Stimulated activated CD8-positive, alpha-beta memory T cell treated with anti-CD3 and anti-CD28 coated beads, Interleukin-12 subunit alpha, Interleukin-12 subunit beta, amount 100 ng/mL, for 1 hour (primary cell): ENCODE measurements around the gene SLC35B4.

Experiments used
- DNase-seq: peaks from one replicate; pipeline ENCODE4 v3.0.0-alpha.2; 2020; ENCODE audit warnings: low read depth

SLC35B4 gene

GRCh38 chr7:134290286-134290685 lies 26.4 kb downstream of the SLC35B4 start:
- no peak for DNase-seq

GRCh38 chr7:134289841-134290240 lies 26.9 kb downstream of the SLC35B4 start:
- no peak for DNase-seq

GRCh38 chr7:134289423-134289822 lies 27.3 kb downstream of the SLC35B4 start:
- no peak for DNase-seq

GRCh38 chr7:134287916-134288659 lies 28.6 kb downstream of the SLC35B4 start:
- DNase-seq = no peak

- no peak for DNase-seq
Measured at GRCh38 chr7:134284952-134285351, 31.8 kb downstream of the SLC35B4 start.

- DNase-seq = no peak
Measured at GRCh38 chr7:134284011-134284410, 32.7 kb downstream of the SLC35B4 start.

- DNase-seq = no peak
Measured at GRCh38 chr7:134280508-134280907, 36.2 kb downstream of the SLC35B4 start.

GRCh38 chr7:134279898-134280297 lies 36.8 kb downstream of the SLC35B4 start:
- DNase-seq = no peak

GRCh38 chr7:134279336-134279735 lies 37.4 kb downstream of the SLC35B4 start:
- DNase-seq = no peak

GRCh38 chr7:134278502-134279153 lies 38.1 kb downstream of the SLC35B4 start:
- no peak for DNase-seq

- no peak for DNase-seq
Measured at GRCh38 chr7:134276951-134277350, 39.8 kb downstream of the SLC35B4 start.

- no peak for DNase-seq
Measured at GRCh38 chr7:134262322-134262721, 54.4 kb downstream of the SLC35B4 start.

- no peak for DNase-seq
Measured at GRCh38 chr7:134255814-134256213, 60.9 kb downstream of the SLC35B4 start.

GRCh38 chr7:134254311-134254710 lies 62.4 kb downstream of the SLC35B4 start:
- DNase-seq = no peak

GRCh38 chr7:134248196-134248595 lies 68.5 kb downstream of the SLC35B4 start:
- no peak for DNase-seq

GRCh38 chr7:134246761-134247160 lies 70.0 kb downstream of the SLC35B4 start:
- DNase-seq = no peak

GRCh38 chr7:134246347-134246746 lies 70.4 kb downstream of the SLC35B4 start:
- no peak for DNase-seq

GRCh38 chr7:134245253-134245652 lies 71.5 kb downstream of the SLC35B4 start:
- DNase-seq = no peak
